ENCODE measurements around the gene USP28.

USP28 gene

GRCh38 chr11:113827477-113827876 is 47.9 kb downstream of the USP28 start:
- Histone ChIP-seq H3K9me3 (ENCODE audit: insufficient read depth, low read depth, low read length) (no peaks in the 10 kb centered on the region), H2AFZ (ENCODE audit: low read length) (no peak overlapping the region), H3K79me2 (ENCODE audit: insufficient read depth, low read length) (no peaks in the 10 kb centered on the region), H3K27me3 (ENCODE audit: insufficient read depth, low read length, poor library complexity, severe bottlenecking) (no peaks in the 10 kb centered on the region), H3K9ac (ENCODE audit: low read depth, low read length, poor library complexity, severe bottlenecking) (no peak overlapping the region), H3K4me1 (ENCODE audit: insufficient read depth, low read length, poor library complexity, severe bottlenecking) (no peaks in the 10 kb centered on the region), H3K36me3 (ENCODE audit: insufficient read depth, low read length) (peaks cover 89% of the 10 kb centered on the region), H3K4me3 (ENCODE audit: low read length, poor library complexity, severe bottlenecking) (no peak overlapping the region), H3F3A (ENCODE audit: low read depth) (no peaks in the 10 kb centered on the region), H4K20me1 (ENCODE audit: insufficient read depth, low read length, poor library complexity, severe bottlenecking) (no peaks in the 10 kb centered on the region), H3K4me2 (ENCODE audit: low read depth, low read length, poor library complexity, severe bottlenecking) (no peak overlapping the region), H3K9me2 (replicated peaks; ENCODE audit: low read depth, low read length) (no peaks in the 10 kb centered on the region)
- no peak for TF ChIP-seq CTCF (conservative IDR thresholded peaks at IDR 0.05; ENCODE audit: low read length)
- no peak for TF ChIP-seq EZH2phosphoT487 (IDR thresholded peaks at IDR 0.05; ENCODE audit: borderline replicate concordance)

GRCh38 chr11:113818426-113818825 is 56.9 kb downstream of the USP28 start:
- Histone ChIP-seq H4K20me1 (ENCODE audit: insufficient read depth, low read length, poor library complexity, severe bottlenecking) (no peaks in the 10 kb centered on the region), H3K36me3 (ENCODE audit: insufficient read depth, low read length) (peaks cover 62% of the 10 kb centered on the region; the same call in 1 of the 2 replicates)
- TF ChIP-seq CTCF (conservative IDR thresholded peaks at IDR 0.05; ENCODE audit: low read length) (no peak), EZH2phosphoT487 (IDR thresholded peaks at IDR 0.05; ENCODE audit: borderline replicate concordance) (no peak)

GRCh38 chr11:113817626-113818025 is 57.7 kb downstream of the USP28 start:
- no peak overlapping the region for H3K4me3 ChIP-seq (ENCODE audit: low read length, poor library complexity, severe bottlenecking)
- H3K9me2 ChIP-seq (replicated peaks; ENCODE audit: low read depth, low read length), result no peaks in the 10 kb centered on the region
- H3K79me2 ChIP-seq (ENCODE audit: insufficient read depth, low read length), result no peaks in the 10 kb centered on the region
- H3K4me2 ChIP-seq (ENCODE audit: low read depth, low read length, poor library complexity, severe bottlenecking), result no peak overlapping the region
- TF ChIP-seq CTCF (conservative IDR thresholded peaks at IDR 0.05; ENCODE audit: low read length) (no peak), EZH2phosphoT487 (IDR thresholded peaks at IDR 0.05; ENCODE audit: borderline replicate concordance) (no peak)
- no peak overlapping the region for H2AFZ ChIP-seq (ENCODE audit: low read length)
- no peaks in the 10 kb centered on the region for H4K20me1 ChIP-seq (ENCODE audit: insufficient read depth, low read length, poor library complexity, severe bottlenecking)
- no peaks in the 10 kb centered on the region for H3K9me3 ChIP-seq (ENCODE audit: insufficient read depth, low read depth, low read length)
- H3K9ac ChIP-seq (ENCODE audit: low read depth, low read length, poor library complexity, severe bottlenecking), result no peak overlapping the region
- H3K27me3 ChIP-seq (ENCODE audit: insufficient read depth, low read length, poor library complexity, severe bottlenecking), result no peaks in the 10 kb centered on the region
- H3F3A ChIP-seq (ENCODE audit: low read depth), result no peaks in the 10 kb centered on the region
- peaks cover 61% of the 10 kb centered on the region; the same call in 1 of the 2 replicates for H3K36me3 ChIP-seq (ENCODE audit: insufficient read depth, low read length)
- H3K4me1 ChIP-seq (ENCODE audit: insufficient read depth, low read length, poor library complexity, severe bottlenecking), result no peaks in the 10 kb centered on the region

More at GRCh38 chr11:113818426-113818825, 56.9 kb downstream of the USP28 start:
- H3K79me2 ChIP-seq (ENCODE audit: insufficient read depth, low read length), result no peaks in the 10 kb centered on the region
- no peaks in the 10 kb centered on the region for H3F3A ChIP-seq (ENCODE audit: low read depth)
- no peak overlapping the region for H3K9ac ChIP-seq (ENCODE audit: low read depth, low read length, poor library complexity, severe bottlenecking)
- no peak overlapping the region for H3K4me2 ChIP-seq (ENCODE audit: low read depth, low read length, poor library complexity, severe bottlenecking)
- H3K4me1 ChIP-seq (ENCODE audit: insufficient read depth, low read length, poor library complexity, severe bottlenecking), result no peaks in the 10 kb centered on the region
- no peaks in the 10 kb centered on the region for H3K27me3 ChIP-seq (ENCODE audit: insufficient read depth, low read length, poor library complexity, severe bottlenecking)
- H3K9me3 ChIP-seq (ENCODE audit: insufficient read depth, low read depth, low read length), result no peaks in the 10 kb centered on the region
- H2AFZ ChIP-seq (ENCODE audit: low read length), result no peak overlapping the region
- no peak overlapping the region for H3K4me3 ChIP-seq (ENCODE audit: low read length, poor library complexity, severe bottlenecking)
- no peaks in the 10 kb centered on the region for H3K9me2 ChIP-seq (replicated peaks; ENCODE audit: low read depth, low read length)

Measured in Loucy (cell line).